ENCODE data around the gene NR5A2. TPM values are rescaled to one million over a fixed set of nuclear protein-coding genes. Genes with fewer than 3 reads are reported as not detected.

The NR5A2 gene
- total and polyA plus RNA-seq, 2 donors (not counting 1 experiment from before 2014, with no cell fraction given): 0.01 TPM; not detected in 1

DNA sequence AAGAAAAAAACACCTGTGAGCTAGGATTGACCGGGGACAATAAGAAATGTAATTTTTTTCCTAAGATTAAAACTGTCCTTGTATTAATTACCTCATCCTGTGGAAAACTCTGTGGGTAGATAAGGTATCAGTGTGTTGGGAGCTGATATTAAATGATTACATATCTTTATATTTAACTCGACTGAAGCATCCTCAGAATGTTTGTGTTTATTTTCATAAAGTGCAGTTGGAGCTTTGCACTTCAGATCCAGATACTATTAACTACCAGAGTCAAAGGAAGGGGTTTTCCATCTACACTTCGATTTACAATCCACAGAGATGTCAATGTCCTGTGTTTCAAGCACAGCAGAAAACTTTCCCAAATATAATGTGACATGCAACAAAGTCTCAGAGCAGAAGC is 164.5 kb downstream of the NR5A2 start:
- no peak for DNase-seq (ENCODE audit: low read depth in 2 of 2)
- Histone ChIP-seq H3K4me2 (ENCODE audit: extremely low read depth, insufficient read depth, low read length) (no peak overlapping the region), H3K27ac (ENCODE audit: insufficient read depth, low read length) (no peak overlapping the region), H3K9ac (ENCODE audit: insufficient read depth, low read length) (no peak overlapping the region), H2AFZ (ENCODE audit: low read length) (no peak overlapping the region), H3K4me1 (ENCODE audit: control insufficient read depth, extremely low read depth, insufficient read depth, low read length) (no peaks in the 10 kb centered on the region), H3K4me3 (replicated peaks in 1 of 4; ENCODE audit: control extremely low read depth in 1 of 4, insufficient read depth in 1 of 4, low read depth in 3 of 4, low read length in 4 of 4) (no peak overlapping the region), H3K79me2 (ENCODE audit: control insufficient read depth, insufficient read depth, low read length) (no peaks in the 10 kb centered on the region), H3K27me3 (ENCODE audit: control insufficient read depth, insufficient read depth, low read length) (no peaks in the 10 kb centered on the region), H4K20me1 (ENCODE audit: control insufficient read depth, extremely low read depth, insufficient read depth, low read length) (no peaks in the 10 kb centered on the region), H3K9me3 (ENCODE audit: control insufficient read depth, insufficient read depth, low read depth, low read length) (no peaks in the 10 kb centered on the region), H3K36me3 (ENCODE audit: control insufficient read depth, insufficient read depth, low read length) (no peaks in the 10 kb centered on the region)
- TF ChIP-seq EZH2 (IDR thresholded peaks at IDR 0.05; ENCODE audit: low read length, missing control alignments): no peak
- TF ChIP-seq, protein P1, sequence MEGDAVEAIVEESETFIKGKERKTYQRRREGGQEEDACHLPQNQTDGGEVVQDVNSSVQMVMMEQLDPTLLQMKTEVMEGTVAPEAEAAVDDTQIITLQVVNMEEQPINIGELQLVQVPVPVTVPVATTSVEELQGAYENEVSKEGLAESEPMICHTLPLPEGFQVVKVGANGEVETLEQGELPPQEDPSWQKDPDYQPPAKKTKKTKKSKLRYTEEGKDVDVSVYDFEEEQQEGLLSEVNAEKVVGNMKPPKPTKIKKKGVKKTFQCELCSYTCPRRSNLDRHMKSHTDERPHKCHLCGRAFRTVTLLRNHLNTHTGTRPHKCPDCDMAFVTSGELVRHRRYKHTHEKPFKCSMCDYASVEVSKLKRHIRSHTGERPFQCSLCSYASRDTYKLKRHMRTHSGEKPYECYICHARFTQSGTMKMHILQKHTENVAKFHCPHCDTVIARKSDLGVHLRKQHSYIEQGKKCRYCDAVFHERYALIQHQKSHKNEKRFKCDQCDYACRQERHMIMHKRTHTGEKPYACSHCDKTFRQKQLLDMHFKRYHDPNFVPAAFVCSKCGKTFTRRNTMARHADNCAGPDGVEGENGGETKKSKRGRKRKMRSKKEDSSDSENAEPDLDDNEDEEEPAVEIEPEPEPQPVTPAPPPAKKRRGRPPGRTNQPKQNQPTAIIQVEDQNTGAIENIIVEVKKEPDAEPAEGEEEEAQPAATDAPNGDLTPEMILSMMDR (conservative IDR thresholded peaks at IDR 0.05 in 1 of 2, IDR thresholded peaks at IDR 0.05 in 1 of 2; ENCODE audit: low read depth in 1 of 2, low read length in 2 of 2): no peak

DNA sequence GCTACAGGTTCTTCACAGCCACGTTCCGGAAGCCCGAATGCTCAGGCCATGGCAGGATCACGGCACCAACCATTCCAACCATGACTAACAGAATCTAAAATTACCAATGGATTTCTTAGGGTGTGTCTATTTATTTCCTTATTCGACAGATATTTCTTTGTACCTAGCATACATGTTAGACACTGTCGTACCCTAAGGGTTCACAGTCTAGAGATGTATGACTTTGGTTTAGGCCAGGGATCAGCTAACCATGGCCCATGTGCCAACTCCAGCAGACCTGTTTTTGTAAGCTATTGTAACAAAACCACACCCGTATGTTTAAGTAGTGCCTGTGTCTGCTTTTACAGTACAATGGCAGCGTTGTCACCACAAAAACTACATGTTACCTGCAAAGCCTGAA is 167.0 kb downstream of the NR5A2 start:
- Histone ChIP-seq H4K20me1 (ENCODE audit: control insufficient read depth, extremely low read depth, insufficient read depth, low read length) (no peaks in the 10 kb centered on the region), H3K4me3 (replicated peaks in 1 of 4; ENCODE audit: control extremely low read depth in 1 of 4, insufficient read depth in 1 of 4, low read depth in 3 of 4, low read length in 4 of 4) (no peak overlapping the region), H3K27ac (ENCODE audit: insufficient read depth, low read length) (no peak overlapping the region), H3K27me3 (ENCODE audit: control insufficient read depth, insufficient read depth, low read length) (no peaks in the 10 kb centered on the region), H3K36me3 (ENCODE audit: control insufficient read depth, insufficient read depth, low read length) (no peaks in the 10 kb centered on the region), H3K79me2 (ENCODE audit: control insufficient read depth, insufficient read depth, low read length) (no peaks in the 10 kb centered on the region), H3K9ac (ENCODE audit: insufficient read depth, low read length) (no peak overlapping the region), H3K9me3 (ENCODE audit: control insufficient read depth, insufficient read depth, low read depth, low read length) (no peaks in the 10 kb centered on the region), H3K4me2 (ENCODE audit: extremely low read depth, insufficient read depth, low read length) (no peak overlapping the region), H2AFZ (ENCODE audit: low read length) (no peak overlapping the region), H3K4me1 (ENCODE audit: control insufficient read depth, extremely low read depth, insufficient read depth, low read length) (no peaks in the 10 kb centered on the region)
- DNase-seq (ENCODE audit: low read depth in 2 of 2): no peak
- TF ChIP-seq EZH2 (IDR thresholded peaks at IDR 0.05; ENCODE audit: low read length, missing control alignments): no peak
- TF ChIP-seq, protein P1 (conservative IDR thresholded peaks at IDR 0.05 in 1 of 2, IDR thresholded peaks at IDR 0.05 in 1 of 2; ENCODE audit: low read depth in 1 of 2, low read length in 2 of 2): no peak

DNA sequence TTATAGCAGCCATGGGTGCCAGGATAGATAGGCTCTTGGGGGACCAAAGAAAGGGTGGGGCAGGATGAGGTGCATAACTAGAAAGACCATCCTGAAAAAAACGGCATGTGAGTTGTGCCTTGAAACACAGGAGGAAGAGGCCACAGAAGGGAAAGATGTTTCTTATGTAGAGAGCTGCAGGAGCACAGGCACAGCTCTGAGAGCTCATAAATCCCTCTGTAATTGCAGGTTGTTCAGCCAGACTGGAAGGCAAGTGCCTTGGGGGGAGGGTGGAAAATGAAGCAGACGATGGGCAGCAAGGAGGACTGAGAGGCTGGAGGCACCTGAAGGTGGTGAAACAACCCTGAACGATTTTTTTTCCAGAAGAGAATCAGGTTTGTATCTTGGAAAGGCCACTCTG is 170.7 kb downstream of the NR5A2 start:
- H4K20me1 ChIP-seq (ENCODE audit: control insufficient read depth, extremely low read depth, insufficient read depth, low read length): no peaks in the 10 kb centered on the region
- no peak overlapping the region for H2AFZ ChIP-seq (ENCODE audit: low read length)
- H3K9me3 ChIP-seq (ENCODE audit: control insufficient read depth, insufficient read depth, low read depth, low read length): no peaks in the 10 kb centered on the region
- TF ChIP-seq, protein P1 (conservative IDR thresholded peaks at IDR 0.05 in 1 of 2, IDR thresholded peaks at IDR 0.05 in 1 of 2; ENCODE audit: low read depth in 1 of 2, low read length in 2 of 2): no peak
- no peak for TF ChIP-seq EZH2 (IDR thresholded peaks at IDR 0.05; ENCODE audit: low read length, missing control alignments)
- H3K4me3 ChIP-seq (replicated peaks in 1 of 4; ENCODE audit: control extremely low read depth in 1 of 4, insufficient read depth in 1 of 4, low read depth in 3 of 4, low read length in 4 of 4): no peak overlapping the region
- no peak overlapping the region for H3K4me2 ChIP-seq (ENCODE audit: extremely low read depth, insufficient read depth, low read length)
- no peaks in the 10 kb centered on the region for H3K27me3 ChIP-seq (ENCODE audit: control insufficient read depth, insufficient read depth, low read length)
- no peaks in the 10 kb centered on the region for H3K4me1 ChIP-seq (ENCODE audit: control insufficient read depth, extremely low read depth, insufficient read depth, low read length)
- H3K9ac ChIP-seq (ENCODE audit: insufficient read depth, low read length): no peak overlapping the region
- H3K27ac ChIP-seq (ENCODE audit: insufficient read depth, low read length): no peak overlapping the region
- DNase-seq (ENCODE audit: low read depth in 2 of 2): no peak
- no peaks in the 10 kb centered on the region for H3K36me3 ChIP-seq (ENCODE audit: control insufficient read depth, insufficient read depth, low read length)
- H3K79me2 ChIP-seq (ENCODE audit: control insufficient read depth, insufficient read depth, low read length): no peaks in the 10 kb centered on the region

All from fibroblast of lung (primary cell).